ENCODE data around the gene SND1.

- TF ChIP-seq REST (IDR thresholded peaks at IDR 0.05) (no peak), CTCF (IDR thresholded peaks at IDR 0.05; ENCODE audit: low read depth, low read length, missing input control) (no peak), HNF4G (IDR thresholded peaks at IDR 0.05) (no peak), SP1 (IDR thresholded peaks at IDR 0.05) (no peak), EGR1 (IDR thresholded peaks at IDR 0.05; ENCODE audit: low read depth in 2 of 2) (no peak), FOXA1 (IDR thresholded peaks at IDR 0.05) (no peak), YY1 (IDR thresholded peaks at IDR 0.05) (no peak), MAX (IDR thresholded peaks at IDR 0.05) (no peak)
- TF ChIP-seq, protein P1, sequence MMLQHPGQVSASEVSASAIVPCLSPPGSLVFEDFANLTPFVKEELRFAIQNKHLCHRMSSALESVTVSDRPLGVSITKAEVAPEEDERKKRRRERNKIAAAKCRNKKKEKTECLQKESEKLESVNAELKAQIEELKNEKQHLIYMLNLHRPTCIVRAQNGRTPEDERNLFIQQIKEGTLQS (IDR thresholded peaks at IDR 0.05): no peak
Observed at GRCh38 chr7:128034825-128035224, 382.8 kb downstream of the SND1 start.

Data from liver (tissue), 3 donors.